Measurements from ENCODE around the gene PACSIN2. TPM values are rescaled to one million over a fixed set of nuclear protein-coding genes. Genes with fewer than 3 reads are reported as not detected.

The PACSIN2 gene
- total and polyA plus RNA-seq, 8 donors = 24.9 to 154 (median 71.6) TPM

DNA sequence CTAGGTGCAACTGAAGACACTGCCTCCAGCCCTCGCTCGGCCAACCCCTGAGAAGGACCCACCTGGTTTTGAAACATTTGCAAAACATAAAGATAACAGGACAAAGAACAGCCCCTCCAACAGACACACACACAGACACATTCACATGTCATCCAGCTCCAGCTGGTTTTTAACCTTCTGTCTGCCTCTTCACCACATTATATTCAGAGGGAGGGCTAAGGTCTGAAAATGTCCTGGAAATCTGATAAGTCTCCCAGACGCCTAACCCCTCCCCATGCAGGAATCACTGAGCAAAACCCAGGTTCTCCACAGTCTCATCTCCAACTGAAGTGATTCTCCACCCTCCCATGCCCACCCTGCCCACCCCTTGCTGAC, 29.4 kb downstream of the PACSIN2 start:
- WGBS, 5 donors = 72 to 93% (median 84%) methylated on average over 3 of the region's 3 CpGs
- intact Hi-C loops (cut with DNase I; ENCODE audit: low total_unique reads) = no loop called here
- Histone ChIP-seq H3K4me1 (peaks cover 3 to 53% (median 33%) of the 10 kb centered on the region in 4 donors), H3K36me3 (no peaks in the 10 kb centered on the region), H3K27ac (peak overlapping the region in 1 of 5 donors; percentile 35), H3K27me3 (no peaks in the 10 kb centered on the region), H3K4me3 (no peak overlapping the region), H3K9me3 (no peaks in the 10 kb centered on the region)
- TF ChIP-seq POLR2A (IDR thresholded peaks at IDR 0.05) (no peak), POLR2AphosphoS5 (IDR thresholded peaks at IDR 0.05) (no peak), EP300 (IDR thresholded peaks at IDR 0.05) (no peak)
- TF ChIP-seq, protein P1, sequence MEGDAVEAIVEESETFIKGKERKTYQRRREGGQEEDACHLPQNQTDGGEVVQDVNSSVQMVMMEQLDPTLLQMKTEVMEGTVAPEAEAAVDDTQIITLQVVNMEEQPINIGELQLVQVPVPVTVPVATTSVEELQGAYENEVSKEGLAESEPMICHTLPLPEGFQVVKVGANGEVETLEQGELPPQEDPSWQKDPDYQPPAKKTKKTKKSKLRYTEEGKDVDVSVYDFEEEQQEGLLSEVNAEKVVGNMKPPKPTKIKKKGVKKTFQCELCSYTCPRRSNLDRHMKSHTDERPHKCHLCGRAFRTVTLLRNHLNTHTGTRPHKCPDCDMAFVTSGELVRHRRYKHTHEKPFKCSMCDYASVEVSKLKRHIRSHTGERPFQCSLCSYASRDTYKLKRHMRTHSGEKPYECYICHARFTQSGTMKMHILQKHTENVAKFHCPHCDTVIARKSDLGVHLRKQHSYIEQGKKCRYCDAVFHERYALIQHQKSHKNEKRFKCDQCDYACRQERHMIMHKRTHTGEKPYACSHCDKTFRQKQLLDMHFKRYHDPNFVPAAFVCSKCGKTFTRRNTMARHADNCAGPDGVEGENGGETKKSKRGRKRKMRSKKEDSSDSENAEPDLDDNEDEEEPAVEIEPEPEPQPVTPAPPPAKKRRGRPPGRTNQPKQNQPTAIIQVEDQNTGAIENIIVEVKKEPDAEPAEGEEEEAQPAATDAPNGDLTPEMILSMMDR (IDR thresholded peaks at IDR 0.05) = no peak
- DNase-seq = no peak

DNA sequence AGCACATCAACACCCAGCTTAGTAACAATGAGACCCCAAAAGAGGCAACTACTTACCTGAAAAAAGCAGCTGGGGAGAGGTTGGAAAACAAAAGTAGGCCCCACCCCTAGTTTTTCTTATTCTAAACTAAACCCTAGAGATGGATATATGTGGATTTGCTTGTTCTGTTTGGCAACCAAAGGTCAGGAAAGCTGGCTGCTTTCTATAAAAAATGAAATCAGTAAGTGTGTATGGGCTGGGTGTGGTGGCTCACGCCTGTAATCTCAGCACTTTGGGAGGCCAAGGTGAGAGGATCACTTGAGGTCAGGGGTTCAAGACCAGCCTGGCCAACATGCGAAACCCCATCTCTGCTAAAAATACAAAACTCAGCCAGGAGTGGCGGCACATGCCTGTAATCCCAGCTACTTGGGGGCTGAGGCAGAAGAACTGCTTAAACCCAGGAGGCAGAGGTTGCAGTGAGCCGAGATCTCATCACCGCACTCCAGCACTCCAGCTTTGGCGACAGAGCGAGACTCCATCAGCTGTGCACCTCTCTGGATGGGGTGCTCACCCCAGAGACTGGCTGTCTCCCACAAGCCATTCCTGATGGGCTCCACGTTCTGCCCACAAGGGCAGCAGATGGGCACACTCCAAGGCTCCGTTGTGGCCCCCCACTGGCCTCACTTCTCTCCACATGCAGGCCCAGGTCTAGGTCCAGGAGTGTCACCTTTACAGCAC, 30.0 kb downstream of the PACSIN2 start:
- Histone ChIP-seq H3K36me3 (no peaks in the 10 kb centered on the region), H3K9me3 (no peaks in the 10 kb centered on the region), H3K27me3 (no peaks in the 10 kb centered on the region), H3K4me1 (peaks cover 0 to 48% (median 28%) of the 10 kb centered on the region in 4 donors), H3K27ac (peak overlapping the region in 3 of 5 donors; percentile 0 to 35 (median 23)), H3K4me3 (no peak overlapping the region)
- no peak for TF ChIP-seq POLR2AphosphoS5 (IDR thresholded peaks at IDR 0.05)
- no peak for TF ChIP-seq EP300 (IDR thresholded peaks at IDR 0.05)
- no peak for TF ChIP-seq POLR2A (IDR thresholded peaks at IDR 0.05)
- DNase-seq = no peak
- WGBS, 5 donors = 80 to 89% (median 89%) methylated on average over 8 to 9 of the region's 9 CpGs
- intact Hi-C loops (cut with DNase I; ENCODE audit: low total_unique reads) = no loop called here

DNA sequence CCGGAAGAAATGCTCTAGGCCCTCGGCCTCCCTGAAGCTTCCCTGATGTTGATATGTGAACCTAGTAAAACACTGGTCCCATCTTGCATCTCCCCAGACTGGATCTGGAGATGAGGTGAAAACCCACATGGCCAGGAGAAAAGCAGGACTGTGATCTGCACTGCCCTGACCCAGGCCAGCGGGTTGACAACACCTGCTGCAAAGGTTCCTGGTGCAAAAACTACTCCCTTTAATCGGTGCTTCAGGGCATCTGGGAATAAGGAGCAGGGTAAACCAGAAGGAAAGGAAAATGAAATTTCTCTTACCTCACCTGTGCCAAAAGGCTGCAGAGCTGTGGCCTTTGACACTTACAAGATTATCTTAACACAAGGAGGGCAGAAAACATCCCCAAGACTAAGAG, 30.6 kb downstream of the PACSIN2 start:
- peaks cover 0 to 49% (median 28%) of the 10 kb centered on the region in 4 donors for H3K4me1 ChIP-seq

DNA sequence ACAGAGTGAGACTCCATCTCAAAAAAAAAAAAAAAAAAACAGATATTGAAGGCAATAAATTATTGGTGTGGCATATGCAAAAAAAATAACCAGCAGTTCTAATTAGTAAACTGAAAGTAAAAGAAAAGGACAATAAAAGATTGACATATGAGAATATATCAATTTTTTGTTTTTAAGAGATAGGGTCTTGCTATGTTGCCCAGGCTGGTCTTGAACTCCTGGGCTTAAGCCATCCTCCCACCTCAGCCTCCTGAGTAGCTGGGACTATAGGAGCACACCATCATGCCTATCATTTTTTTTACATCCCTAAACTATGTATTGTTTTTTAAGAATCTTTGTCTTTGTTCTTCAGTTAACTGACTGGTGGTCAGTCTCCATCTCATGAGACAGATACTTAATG, 31.5 kb downstream of the PACSIN2 start:
- peaks cover 3 to 49% (median 31%) of the 10 kb centered on the region in 4 donors for H3K4me1 ChIP-seq
- no peak for DNase-seq
- no peak overlapping the region for H3K27ac ChIP-seq
- TF ChIP-seq, protein P1 (IDR thresholded peaks at IDR 0.05) = no peak
- TF ChIP-seq EP300 (IDR thresholded peaks at IDR 0.05) = no peak
- no peak for TF ChIP-seq POLR2AphosphoS5 (IDR thresholded peaks at IDR 0.05)
- no peak for TF ChIP-seq POLR2A (IDR thresholded peaks at IDR 0.05)
- H3K9me3 ChIP-seq = no peaks in the 10 kb centered on the region
- H3K36me3 ChIP-seq = no peaks in the 10 kb centered on the region
- intact Hi-C loops (cut with DNase I; ENCODE audit: low total_unique reads) = no loop called here
- H3K27me3 ChIP-seq = no peaks in the 10 kb centered on the region
- no peak overlapping the region for H3K4me3 ChIP-seq

More for the DNA sequence above, 30.6 kb downstream of the PACSIN2 start:
- intact Hi-C loops (cut with DNase I; ENCODE audit: low total_unique reads) = no loop called here
- no peaks in the 10 kb centered on the region for H3K27me3 ChIP-seq
- peak overlapping the region in 3 of 5 donors; percentile 0 to 35 (median 23) for H3K27ac ChIP-seq
- TF ChIP-seq POLR2AphosphoS5 (IDR thresholded peaks at IDR 0.05) (no peak), POLR2A (IDR thresholded peaks at IDR 0.05) (no peak), EP300 (IDR thresholded peaks at IDR 0.05) (no peak)
- TF ChIP-seq, protein P1 (IDR thresholded peaks at IDR 0.05) = no peak
- no peaks in the 10 kb centered on the region for H3K9me3 ChIP-seq
- no peaks in the 10 kb centered on the region for H3K36me3 ChIP-seq
- no peak for DNase-seq
- 67 to 75% (median 74%) methylated on average over 4 of the region's 4 CpGs for WGBS, 5 donors
- H3K4me3 ChIP-seq = no peak overlapping the region

DNA sequence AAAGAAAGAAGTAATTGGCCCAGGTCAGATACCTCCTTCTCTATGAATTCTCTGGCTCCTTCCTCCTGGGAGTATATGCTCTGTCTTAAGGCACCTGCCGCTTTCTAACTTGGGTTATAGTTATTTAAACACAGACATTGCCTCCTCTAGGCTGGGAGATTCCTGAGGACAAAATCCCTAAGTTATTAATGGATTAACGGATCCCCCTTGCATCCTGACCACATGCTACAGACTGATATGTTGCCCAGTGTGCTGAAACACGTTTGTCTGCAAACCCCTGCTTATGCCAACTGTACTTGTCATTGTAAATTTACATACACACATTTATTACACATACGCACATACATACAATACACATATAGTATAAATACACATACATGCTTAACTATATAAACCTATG, 35.3 kb downstream of the PACSIN2 start:
- no peak for DNase-seq
- H3K4me3 ChIP-seq = no peak overlapping the region
- intact Hi-C loops (cut with DNase I; ENCODE audit: low total_unique reads) = no loop called here
- H3K9me3 ChIP-seq = no peaks in the 10 kb centered on the region
- no peak for TF ChIP-seq POLR2A (IDR thresholded peaks at IDR 0.05)
- TF ChIP-seq POLR2AphosphoS5 (IDR thresholded peaks at IDR 0.05) = no peak
- TF ChIP-seq, protein P1 (IDR thresholded peaks at IDR 0.05) = no peak
- TF ChIP-seq EP300 (IDR thresholded peaks at IDR 0.05) = no peak
- H3K36me3 ChIP-seq = no peaks in the 10 kb centered on the region
- peaks cover 13 to 58% (median 28%) of the 10 kb centered on the region in 4 donors for H3K4me1 ChIP-seq
- peak overlapping the region in 2 of 5 donors; percentile 55 to 72 for H3K27ac ChIP-seq
- no peaks in the 10 kb centered on the region for H3K27me3 ChIP-seq
- WGBS, 5 donors = 70 to 84% (median 76%) methylated on average over 4 of the region's 4 CpGs
